ENCODE results near the gene NCKAP5. TPM values are rescaled to one million over a fixed set of nuclear protein-coding genes. Genes with fewer than 3 reads are reported as not detected.

The NCKAP5 gene
- total RNA-seq, 4 donors from 2014 or later = 0.37 to 1.3 (median 0.83) TPM

GRCh38 chr2:133360882-133361281, 207.4 kb downstream of the NCKAP5 start:
- no peak for TF ChIP-seq CTCF (IDR thresholded peaks at IDR 0.05)
- ATAC-seq (ENCODE audit: low FRiP score) (no peak), DNase-seq (ENCODE audit: low spot score) (no peak)

GRCh38 chr2:133360190-133360589, 208.1 kb downstream of the NCKAP5 start:
- ATAC-seq (ENCODE audit: low FRiP score) (no peak), DNase-seq (ENCODE audit: low spot score) (no peak)
- no peak for TF ChIP-seq CTCF (IDR thresholded peaks at IDR 0.05)

GRCh38 chr2:133352719-133353118, 215.5 kb downstream of the NCKAP5 start:
- ATAC-seq (ENCODE audit: low FRiP score) (no peak), DNase-seq (ENCODE audit: low spot score) (no peak)
- TF ChIP-seq CTCF (IDR thresholded peaks at IDR 0.05) = no peak

- DNase-seq (ENCODE audit: low spot score) = no peak
- no peak for TF ChIP-seq CTCF (IDR thresholded peaks at IDR 0.05)
- ATAC-seq (ENCODE audit: low FRiP score) = no peak
Measured at GRCh38 chr2:133346654-133347053, 221.6 kb downstream of the NCKAP5 start.

GRCh38 chr2:133345638-133346037, 222.6 kb downstream of the NCKAP5 start:
- no peak for ATAC-seq (ENCODE audit: low FRiP score)
- no peak for DNase-seq (ENCODE audit: low spot score)
- TF ChIP-seq CTCF (IDR thresholded peaks at IDR 0.05) = no peak

GRCh38 chr2:133344849-133345248, 223.4 kb downstream of the NCKAP5 start:
- DNase-seq (ENCODE audit: low spot score) (no peak), ATAC-seq (ENCODE audit: low FRiP score) (no peak)
- TF ChIP-seq CTCF (IDR thresholded peaks at IDR 0.05) = no peak

GRCh38 chr2:133343018-133343352, 225.3 kb downstream of the NCKAP5 start:
- no peak for TF ChIP-seq CTCF (IDR thresholded peaks at IDR 0.05)
- ATAC-seq (ENCODE audit: low FRiP score) (no peak), DNase-seq (ENCODE audit: low spot score) (no peak)
